HL-60 (cell line): ENCODE data around the gene MGAT4A.
"Not testable (repeated sequence)": the region's sequence is repeated elsewhere in the genome, so short reads cannot be mapped to it uniquely, and the experiment has no call there.

Experiments
- DNase-seq, 2 experiments: peaks; one replicate each; pipeline ENCODE4 v3.0.0-alpha.2; 2010 to 2020; ENCODE audit warnings: low read depth in 1 of 2, low spot score in 1 of 2
- H3K27ac ChIP-seq: fragments of 250-450 bp; sonication (Bioruptor Pico); replicated peaks from 2 replicates; pipeline ENCODE4 v1.5.1; 2020; ENCODE audit warnings: mild to moderate bottlenecking, moderate library complexity
- H3K27me3 ChIP-seq: fragments of 250-450 bp; sonication (Bioruptor Pico); 2 replicates; pipeline ENCODE4 v1.5.1; 2021; ENCODE audit warnings: mild to moderate bottlenecking, moderate library complexity; ENCODE audit not compliant: insufficient read depth, poor library complexity, severe bottlenecking
- H3K4me3 ChIP-seq: replicated peaks from 2 replicates; pipeline ENCODE4 v1.5.1; 2011; ENCODE audit warnings: mild to moderate bottlenecking, control low read depth, low read length; ENCODE audit not compliant: insufficient read depth
- GABPA ChIP-seq: IDR thresholded peaks from 2 replicates; pipeline ENCODE4 v1.6.1; 2012; ENCODE audit warnings: low read depth
- POLR2AphosphoS5 ChIP-seq: IDR thresholded peaks from 2 replicates; pipeline ENCODE4 v1.6.1; 2012; ENCODE audit warnings: low read depth
- SPI1 ChIP-seq: IDR thresholded peaks from 2 replicates; pipeline ENCODE4 v1.6.1; 2012; ENCODE audit warnings: low read depth, mild to moderate bottlenecking, borderline replicate concordance
- TF ChIP-seq, protein P1 (sequence below): IDR thresholded peaks from one replicate; pipeline ENCODE4 v1.5.1; 2011; ENCODE audit warnings: low read length, control low read depth, inconsistent platforms; ENCODE audit not compliant: insufficient read depth
- TF ChIP-seq, protein P2 (sequence below): IDR thresholded peaks from 2 replicates; pipeline ENCODE4 v1.6.1; 2012; ENCODE audit warnings: low read depth; ENCODE audit not compliant: insufficient replicate concordance

The MGAT4A gene

GRCh38 chr2:98753801-98754200 lies 22.9 kb upstream of the MGAT4A start:
- no peak for DNase-seq
- TF ChIP-seq, protein P1, sequence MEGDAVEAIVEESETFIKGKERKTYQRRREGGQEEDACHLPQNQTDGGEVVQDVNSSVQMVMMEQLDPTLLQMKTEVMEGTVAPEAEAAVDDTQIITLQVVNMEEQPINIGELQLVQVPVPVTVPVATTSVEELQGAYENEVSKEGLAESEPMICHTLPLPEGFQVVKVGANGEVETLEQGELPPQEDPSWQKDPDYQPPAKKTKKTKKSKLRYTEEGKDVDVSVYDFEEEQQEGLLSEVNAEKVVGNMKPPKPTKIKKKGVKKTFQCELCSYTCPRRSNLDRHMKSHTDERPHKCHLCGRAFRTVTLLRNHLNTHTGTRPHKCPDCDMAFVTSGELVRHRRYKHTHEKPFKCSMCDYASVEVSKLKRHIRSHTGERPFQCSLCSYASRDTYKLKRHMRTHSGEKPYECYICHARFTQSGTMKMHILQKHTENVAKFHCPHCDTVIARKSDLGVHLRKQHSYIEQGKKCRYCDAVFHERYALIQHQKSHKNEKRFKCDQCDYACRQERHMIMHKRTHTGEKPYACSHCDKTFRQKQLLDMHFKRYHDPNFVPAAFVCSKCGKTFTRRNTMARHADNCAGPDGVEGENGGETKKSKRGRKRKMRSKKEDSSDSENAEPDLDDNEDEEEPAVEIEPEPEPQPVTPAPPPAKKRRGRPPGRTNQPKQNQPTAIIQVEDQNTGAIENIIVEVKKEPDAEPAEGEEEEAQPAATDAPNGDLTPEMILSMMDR: no peak
- no peak for TF ChIP-seq GABPA
- no peak for TF ChIP-seq SPI1
- no peak for TF ChIP-seq POLR2AphosphoS5
- TF ChIP-seq, protein P2, sequence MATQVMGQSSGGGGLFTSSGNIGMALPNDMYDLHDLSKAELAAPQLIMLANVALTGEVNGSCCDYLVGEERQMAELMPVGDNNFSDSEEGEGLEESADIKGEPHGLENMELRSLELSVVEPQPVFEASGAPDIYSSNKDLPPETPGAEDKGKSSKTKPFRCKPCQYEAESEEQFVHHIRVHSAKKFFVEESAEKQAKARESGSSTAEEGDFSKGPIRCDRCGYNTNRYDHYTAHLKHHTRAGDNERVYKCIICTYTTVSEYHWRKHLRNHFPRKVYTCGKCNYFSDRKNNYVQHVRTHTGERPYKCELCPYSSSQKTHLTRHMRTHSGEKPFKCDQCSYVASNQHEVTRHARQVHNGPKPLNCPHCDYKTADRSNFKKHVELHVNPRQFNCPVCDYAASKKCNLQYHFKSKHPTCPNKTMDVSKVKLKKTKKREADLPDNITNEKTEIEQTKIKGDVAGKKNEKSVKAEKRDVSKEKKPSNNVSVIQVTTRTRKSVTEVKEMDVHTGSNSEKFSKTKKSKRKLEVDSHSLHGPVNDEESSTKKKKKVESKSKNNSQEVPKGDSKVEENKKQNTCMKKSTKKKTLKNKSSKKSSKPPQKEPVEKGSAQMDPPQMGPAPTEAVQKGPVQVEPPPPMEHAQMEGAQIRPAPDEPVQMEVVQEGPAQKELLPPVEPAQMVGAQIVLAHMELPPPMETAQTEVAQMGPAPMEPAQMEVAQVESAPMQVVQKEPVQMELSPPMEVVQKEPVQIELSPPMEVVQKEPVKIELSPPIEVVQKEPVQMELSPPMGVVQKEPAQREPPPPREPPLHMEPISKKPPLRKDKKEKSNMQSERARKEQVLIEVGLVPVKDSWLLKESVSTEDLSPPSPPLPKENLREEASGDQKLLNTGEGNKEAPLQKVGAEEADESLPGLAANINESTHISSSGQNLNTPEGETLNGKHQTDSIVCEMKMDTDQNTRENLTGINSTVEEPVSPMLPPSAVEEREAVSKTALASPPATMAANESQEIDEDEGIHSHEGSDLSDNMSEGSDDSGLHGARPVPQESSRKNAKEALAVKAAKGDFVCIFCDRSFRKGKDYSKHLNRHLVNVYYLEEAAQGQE: no peak
- Histone ChIP-seq H3K27me3 (no peaks in the 10 kb centered on the region), H3K27ac (no peak overlapping the region), H3K4me3 (no peak overlapping the region)

GRCh38 chr2:98752711-98753110 lies 21.8 kb upstream of the MGAT4A start:
- H3K27me3 ChIP-seq, H3K27ac ChIP-seq, H3K4me3 ChIP-seq, DNase-seq: not testable (repeated sequence)

DNA sequence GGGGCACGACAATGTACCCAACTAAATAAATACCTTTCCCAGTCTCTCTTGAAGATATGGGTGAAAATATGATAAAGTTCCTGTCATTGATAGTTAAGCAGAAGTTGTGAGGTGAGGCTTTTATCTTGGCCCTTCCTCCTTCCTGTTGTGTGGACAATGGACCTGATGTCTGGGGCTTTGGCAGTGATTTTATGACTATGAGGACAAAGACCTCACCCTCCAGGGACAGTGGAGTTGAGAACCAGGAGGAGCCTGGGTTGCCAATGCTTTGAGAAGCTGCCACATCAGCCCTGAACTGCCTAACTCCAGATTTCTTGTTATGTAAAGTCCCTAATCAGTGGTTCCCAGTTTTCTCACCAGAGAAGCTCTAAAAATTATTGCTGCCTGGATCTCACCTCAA lies 20.8 kb upstream of the MGAT4A start:
- H3K4me3 ChIP-seq: no peak overlapping the region
- no peaks in the 10 kb centered on the region for H3K27me3 ChIP-seq
- no peak overlapping the region for H3K27ac ChIP-seq
- DNase-seq: no peak
- TF ChIP-seq, protein P2: no peak
- TF ChIP-seq POLR2AphosphoS5 (no peak), GABPA (no peak), SPI1 (no peak)
- TF ChIP-seq, protein P1: no peak

DNA sequence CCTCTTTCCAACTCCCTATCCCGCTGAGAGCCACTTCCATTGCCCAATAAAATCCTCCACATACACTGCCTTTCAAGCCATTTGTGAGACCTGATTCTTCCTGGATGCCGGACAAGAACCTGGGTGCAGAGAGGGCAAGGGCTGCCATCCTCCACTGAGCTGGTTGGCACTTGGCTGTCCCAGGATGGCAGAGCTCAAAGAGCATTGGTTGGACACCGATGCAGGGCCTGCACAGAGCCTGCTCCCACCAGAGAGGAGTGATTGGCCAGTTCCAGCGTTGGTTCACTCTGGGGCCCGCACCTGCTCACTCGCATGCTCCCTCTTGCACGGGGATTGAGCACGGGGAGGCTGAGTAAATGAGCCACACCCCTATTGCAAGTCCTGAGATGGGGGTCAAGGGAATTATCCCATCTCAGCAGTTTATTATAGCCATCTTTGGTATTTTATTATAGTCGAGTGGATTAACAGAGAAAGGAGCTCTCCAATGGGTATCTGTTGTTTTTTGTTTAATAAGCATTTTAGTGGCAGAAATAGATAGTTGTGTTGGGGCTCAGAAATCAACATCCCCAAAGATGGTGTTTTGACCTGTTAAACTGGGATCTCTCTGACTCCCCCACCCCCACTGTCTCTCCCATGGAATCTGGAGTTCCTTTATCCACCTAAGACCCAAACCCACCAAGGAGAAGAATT lies 19.8 kb upstream of the MGAT4A start:
- H3K27ac ChIP-seq: no peak overlapping the region
- H3K27me3 ChIP-seq: no peaks in the 10 kb centered on the region
- DNase-seq: no peak
- no peak overlapping the region for H3K4me3 ChIP-seq
- TF ChIP-seq, protein P1: no peak
- no peak for TF ChIP-seq GABPA
- no peak for TF ChIP-seq SPI1
- no peak for TF ChIP-seq POLR2AphosphoS5
- TF ChIP-seq, protein P2: no peak
